Liver (tissue), 9 donors: ENCODE results near the gene LNPK. TPM values are rescaled to one million over a fixed set of nuclear protein-coding genes. Genes with fewer than 3 reads are reported as not detected.

Experiments used
- DNase-seq: peaks from one replicate; pipeline ENCODE4 v3.0.0-alpha.2; 2017; ENCODE audit warnings: low spot score
- H3K27ac ChIP-seq, 2 donors: one replicate each; pipeline ENCODE4 v1.7.0; 2013; ENCODE audit warnings: inconsistent platforms in 2 of 2, low read length in 2 of 2, control low read depth in 1 of 2, low read depth in 1 of 2, mild to moderate bottlenecking in 1 of 2
- H3K27me3 ChIP-seq, 4 donors: one replicate each; pipeline versions ENCODE4 v1.6.1 to v1.7.0; 2013; ENCODE audit warnings: low read length in 3 of 4, inconsistent platforms in 1 of 4, mild to moderate bottlenecking in 1 of 4, moderate library complexity in 1 of 4; ENCODE audit not compliant: control insufficient read depth in 4 of 4, insufficient read depth in 4 of 4
- H3K36me3 ChIP-seq, 4 donors: one replicate each; pipeline versions ENCODE4 v1.6.1 to v1.7.0; 2013; ENCODE audit warnings: low read length in 3 of 4, mild to moderate bottlenecking in 3 of 4, low read depth in 1 of 4, moderate library complexity in 1 of 4; ENCODE audit not compliant: control insufficient read depth in 4 of 4, insufficient read depth in 3 of 4
- H3K4me1 ChIP-seq, 4 donors: one replicate each; pipeline versions ENCODE4 v1.6.1 to v1.7.0; 2013; ENCODE audit warnings: low read length in 3 of 4, mild to moderate bottlenecking in 3 of 4, moderate library complexity in 1 of 4; ENCODE audit not compliant: control insufficient read depth in 4 of 4, insufficient read depth in 4 of 4
- H3K4me3 ChIP-seq, 3 donors: one replicate each; pipeline versions ENCODE4 v1.6.1 to v1.7.0; 2013; ENCODE audit warnings: low read length in 3 of 3, control low read depth in 1 of 3, low read depth in 1 of 3, mild to moderate bottlenecking in 1 of 3
- H3K9ac ChIP-seq, 2 donors: one replicate each; pipeline ENCODE4 v1.7.0; 2013; ENCODE audit warnings: low read length in 2 of 2, mild to moderate bottlenecking in 2 of 2, moderate library complexity in 2 of 2, control low read depth in 1 of 2, low read depth in 1 of 2
- H3K9me3 ChIP-seq, 4 donors: one replicate each; pipeline versions ENCODE4 v1.6.1 to v1.7.0; 2013; ENCODE audit warnings: low read length in 3 of 4; ENCODE audit not compliant: control insufficient read depth in 4 of 4
- EGR1 ChIP-seq, 2 donors: IDR thresholded peaks; 2 replicates each; pipeline ENCODE4 v1.6.1; 2016 to 2018; ENCODE audit warnings: antibody characterized with exemption in 2 of 2, low read depth in 2 of 2
- FOXA1 ChIP-seq: IDR thresholded peaks from 2 replicates; pipeline ENCODE4 v1.6.1; 2016; ENCODE audit warnings: antibody characterized with exemption
- FOXA2 ChIP-seq: IDR thresholded peaks from 2 replicates; pipeline ENCODE4 v1.6.1; 2016; ENCODE audit warnings: antibody characterized with exemption
- GABPA ChIP-seq, 2 donors: IDR thresholded peaks in 1 of 2; conservative IDR thresholded peaks in 1 of 2; 2 replicates each; pipeline ENCODE4 v1.6.1; 2016; ENCODE audit warnings: antibody characterized with exemption in 2 of 2, mild to moderate bottlenecking in 1 of 2, moderate library complexity in 1 of 2
- HNF4A ChIP-seq, 2 donors: conservative IDR thresholded peaks; 2 replicates each; pipeline ENCODE4 v1.6.1; 2016; ENCODE audit warnings: antibody characterized with exemption in 2 of 2, mild to moderate bottlenecking in 2 of 2
- HNF4G ChIP-seq: IDR thresholded peaks from 2 replicates; pipeline ENCODE4 v1.6.1; 2016; ENCODE audit warnings: antibody characterized with exemption
- JUND ChIP-seq, 2 donors: IDR thresholded peaks; 2 replicates each; pipeline ENCODE4 v1.6.1; 2016; ENCODE audit warnings: antibody characterized with exemption in 2 of 2
- NR2F2 ChIP-seq: IDR thresholded peaks from 2 replicates; pipeline ENCODE4 v1.6.1; 2016; ENCODE audit warnings: antibody characterized with exemption
- RAD21 ChIP-seq, 2 donors: IDR thresholded peaks; 2 replicates each; pipeline ENCODE4 v1.6.1; 2016; ENCODE audit warnings: antibody characterized with exemption in 2 of 2, mild to moderate bottlenecking in 2 of 2
- RXRA ChIP-seq, 2 donors: IDR thresholded peaks; 2 replicates each; pipeline ENCODE4 v1.6.1; 2017 to 2018; ENCODE audit warnings: antibody characterized with exemption in 2 of 2, mild to moderate bottlenecking in 1 of 2
- SP1 ChIP-seq: IDR thresholded peaks from 2 replicates; pipeline ENCODE4 v1.6.1; 2018; ENCODE audit warnings: antibody characterized with exemption, mild to moderate bottlenecking
- YY1 ChIP-seq: IDR thresholded peaks from 2 replicates; pipeline ENCODE4 v1.6.1; 2016; ENCODE audit warnings: antibody characterized with exemption, mild to moderate bottlenecking
- WGBS: extraction: QIAGEN DNeasy Blood & Tissue Kit; methylation state at CpG from one replicate; pipeline ENCODE4 v1.1.7; 2013; 5-methylcytosine and 5-hydroxymethylcytosine counted together
- polyA plus RNA-seq, 2 donors: library from polyadenylated mRNA; stranded (reverse) in 1 of 2; unstranded in 1 of 2; fragments of 200-250 nt in 1 of 2; fragments of >200 nt in 1 of 2; fragmentation: Nextera tagmentation in 1 of 2; extraction: Ambion mirVana in 1 of 2; gene quantifications; one replicate each; pipeline versions ENCODE4 v1.2.1 to v1.2.3, GENCODE V29; 2013 to 2015
- total RNA-seq, 2 donors: library from RNA; depleted of rRNA; stranded (reverse); fragments of >200 nt; gene quantifications; one replicate each; pipeline ENCODE4 v1.2.3, GENCODE V29; 2014
- TF ChIP-seq, protein P1 (sequence below): IDR thresholded peaks from 2 replicates; pipeline ENCODE4 v1.6.1; 2016; ENCODE audit warnings: antibody characterized with exemption
- TF ChIP-seq, protein P2 (sequence below): IDR thresholded peaks from 2 replicates; pipeline ENCODE4 v1.6.1; 2016; ENCODE audit warnings: antibody characterized with exemption
- TF ChIP-seq, protein P3 (sequence below): IDR thresholded peaks from 2 replicates; pipeline ENCODE4 v1.6.1; 2016; ENCODE audit warnings: antibody characterized with exemption
- TF ChIP-seq, protein P4 (sequence below): fragments of 150-350 bp; IDR thresholded peaks from 2 replicates; pipeline ENCODE4 v1.5.1; 2017; ENCODE audit warnings: improper control_type of control experiment, low read depth, low read length; ENCODE audit not compliant: missing input control
- TF ChIP-seq, protein P5 (sequence below): IDR thresholded peaks from 2 replicates; pipeline ENCODE4 v1.6.1; 2016; ENCODE audit warnings: antibody characterized with exemption, mild to moderate bottlenecking
- donor health status: healthy.
- donor health status: healthy.
- donor health status: healthy.
- donor health status: healthy.
- donor health status: healthy.

LNPK gene
- total and polyA plus RNA-seq, 4 donors: 5.5 to 25.2 (median 11.5) TPM

DNA sequence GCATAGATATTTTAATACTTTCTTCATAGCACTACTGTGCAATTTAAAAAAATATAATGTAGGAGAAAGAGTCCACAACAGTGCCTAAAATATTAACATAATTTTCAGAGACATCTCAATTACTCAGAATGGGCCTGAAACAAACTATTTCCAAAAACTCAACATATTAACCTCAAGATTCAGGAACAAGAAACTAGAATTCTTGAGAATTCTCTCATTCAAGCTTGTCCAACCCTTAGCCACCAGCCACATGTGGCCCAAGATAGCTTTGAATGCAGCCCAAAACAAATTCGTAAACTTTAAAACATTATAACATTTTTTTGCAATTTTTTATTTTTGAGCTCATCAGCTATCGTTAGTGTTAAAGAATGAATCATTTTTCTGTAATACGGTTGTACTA lies 35.2 kb downstream of the LNPK start (continued):
- TF ChIP-seq, protein P1, sequence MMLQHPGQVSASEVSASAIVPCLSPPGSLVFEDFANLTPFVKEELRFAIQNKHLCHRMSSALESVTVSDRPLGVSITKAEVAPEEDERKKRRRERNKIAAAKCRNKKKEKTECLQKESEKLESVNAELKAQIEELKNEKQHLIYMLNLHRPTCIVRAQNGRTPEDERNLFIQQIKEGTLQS: no peak
- TF ChIP-seq NR2F2: no peak
- TF ChIP-seq, protein P2, sequence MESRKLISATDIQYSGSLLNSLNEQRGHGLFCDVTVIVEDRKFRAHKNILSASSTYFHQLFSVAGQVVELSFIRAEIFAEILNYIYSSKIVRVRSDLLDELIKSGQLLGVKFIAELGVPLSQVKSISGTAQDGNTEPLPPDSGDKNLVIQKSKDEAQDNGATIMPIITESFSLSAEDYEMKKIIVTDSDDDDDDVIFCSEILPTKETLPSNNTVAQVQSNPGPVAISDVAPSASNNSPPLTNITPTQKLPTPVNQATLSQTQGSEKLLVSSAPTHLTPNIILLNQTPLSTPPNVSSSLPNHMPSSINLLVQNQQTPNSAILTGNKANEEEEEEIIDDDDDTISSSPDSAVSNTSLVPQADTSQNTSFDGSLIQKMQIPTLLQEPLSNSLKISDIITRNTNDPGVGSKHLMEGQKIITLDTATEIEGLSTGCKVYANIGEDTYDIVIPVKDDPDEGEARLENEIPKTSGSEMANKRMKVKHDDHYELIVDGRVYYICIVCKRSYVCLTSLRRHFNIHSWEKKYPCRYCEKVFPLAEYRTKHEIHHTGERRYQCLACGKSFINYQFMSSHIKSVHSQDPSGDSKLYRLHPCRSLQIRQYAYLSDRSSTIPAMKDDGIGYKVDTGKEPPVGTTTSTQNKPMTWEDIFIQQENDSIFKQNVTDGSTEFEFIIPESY: no peak
- no peak for TF ChIP-seq YY1
- no peak for TF ChIP-seq JUND (IDR thresholded peaks at IDR 0.05)

DNA sequence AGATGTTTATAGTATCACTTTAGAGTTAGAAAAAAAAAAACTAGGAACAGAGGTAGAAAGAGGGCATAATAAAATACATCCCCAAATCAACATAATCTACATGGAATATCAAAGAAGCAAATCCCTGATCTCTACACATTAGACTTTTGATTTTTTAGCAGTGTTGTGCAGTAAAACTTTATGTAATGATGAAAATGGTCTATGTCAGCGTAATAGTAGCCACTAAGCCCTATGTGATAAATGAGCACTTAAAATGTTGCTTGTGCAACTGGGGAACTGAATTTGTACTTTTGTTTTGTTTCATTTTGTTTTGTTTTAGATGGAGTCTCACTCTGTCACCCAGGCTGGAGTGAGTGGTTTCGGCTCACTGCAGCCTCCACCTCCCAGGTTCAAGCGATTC lies 36.3 kb downstream of the LNPK start:
- Histone ChIP-seq H3K27me3 (no peaks in the 10 kb centered on the region), H3K4me3 (no peak overlapping the region), H3K9me3 (no peaks in the 10 kb centered on the region), H3K27ac (no peak overlapping the region), H3K9ac (no peak overlapping the region), H3K36me3 (peaks cover 0 to 10% (median under 1%) of the 10 kb centered on the region in 4 donors), H3K4me1 (no peaks in the 10 kb centered on the region)
- 98% methylated on average over 3 of the region's 3 CpGs for WGBS
- no peak for DNase-seq
- TF ChIP-seq SP1: no peak
- TF ChIP-seq HNF4G: no peak
- no peak for TF ChIP-seq RXRA (IDR thresholded peaks at IDR 0.05)
- TF ChIP-seq, protein P3, sequence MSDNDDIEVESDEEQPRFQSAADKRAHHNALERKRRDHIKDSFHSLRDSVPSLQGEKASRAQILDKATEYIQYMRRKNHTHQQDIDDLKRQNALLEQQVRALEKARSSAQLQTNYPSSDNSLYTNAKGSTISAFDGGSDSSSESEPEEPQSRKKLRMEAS: no peak
- TF ChIP-seq FOXA2: no peak
- no peak for TF ChIP-seq HNF4A (conservative IDR thresholded peaks at IDR 0.05)
- no peak for TF ChIP-seq RAD21 (IDR thresholded peaks at IDR 0.05)
- no peak for TF ChIP-seq GABPA (IDR thresholded peaks at IDR 0.05 in 1 of 2, conservative IDR thresholded peaks at IDR 0.05 in 1 of 2)
- TF ChIP-seq, protein P4, sequence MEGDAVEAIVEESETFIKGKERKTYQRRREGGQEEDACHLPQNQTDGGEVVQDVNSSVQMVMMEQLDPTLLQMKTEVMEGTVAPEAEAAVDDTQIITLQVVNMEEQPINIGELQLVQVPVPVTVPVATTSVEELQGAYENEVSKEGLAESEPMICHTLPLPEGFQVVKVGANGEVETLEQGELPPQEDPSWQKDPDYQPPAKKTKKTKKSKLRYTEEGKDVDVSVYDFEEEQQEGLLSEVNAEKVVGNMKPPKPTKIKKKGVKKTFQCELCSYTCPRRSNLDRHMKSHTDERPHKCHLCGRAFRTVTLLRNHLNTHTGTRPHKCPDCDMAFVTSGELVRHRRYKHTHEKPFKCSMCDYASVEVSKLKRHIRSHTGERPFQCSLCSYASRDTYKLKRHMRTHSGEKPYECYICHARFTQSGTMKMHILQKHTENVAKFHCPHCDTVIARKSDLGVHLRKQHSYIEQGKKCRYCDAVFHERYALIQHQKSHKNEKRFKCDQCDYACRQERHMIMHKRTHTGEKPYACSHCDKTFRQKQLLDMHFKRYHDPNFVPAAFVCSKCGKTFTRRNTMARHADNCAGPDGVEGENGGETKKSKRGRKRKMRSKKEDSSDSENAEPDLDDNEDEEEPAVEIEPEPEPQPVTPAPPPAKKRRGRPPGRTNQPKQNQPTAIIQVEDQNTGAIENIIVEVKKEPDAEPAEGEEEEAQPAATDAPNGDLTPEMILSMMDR: no peak
- no peak for TF ChIP-seq EGR1 (IDR thresholded peaks at IDR 0.05; ENCODE audit: low read depth in 2 of 2)
- TF ChIP-seq, protein P1: no peak
- TF ChIP-seq JUND (IDR thresholded peaks at IDR 0.05): no peak
- no peak for TF ChIP-seq YY1
- TF ChIP-seq, protein P2: no peak
- no peak for TF ChIP-seq NR2F2
- TF ChIP-seq, protein P5, sequence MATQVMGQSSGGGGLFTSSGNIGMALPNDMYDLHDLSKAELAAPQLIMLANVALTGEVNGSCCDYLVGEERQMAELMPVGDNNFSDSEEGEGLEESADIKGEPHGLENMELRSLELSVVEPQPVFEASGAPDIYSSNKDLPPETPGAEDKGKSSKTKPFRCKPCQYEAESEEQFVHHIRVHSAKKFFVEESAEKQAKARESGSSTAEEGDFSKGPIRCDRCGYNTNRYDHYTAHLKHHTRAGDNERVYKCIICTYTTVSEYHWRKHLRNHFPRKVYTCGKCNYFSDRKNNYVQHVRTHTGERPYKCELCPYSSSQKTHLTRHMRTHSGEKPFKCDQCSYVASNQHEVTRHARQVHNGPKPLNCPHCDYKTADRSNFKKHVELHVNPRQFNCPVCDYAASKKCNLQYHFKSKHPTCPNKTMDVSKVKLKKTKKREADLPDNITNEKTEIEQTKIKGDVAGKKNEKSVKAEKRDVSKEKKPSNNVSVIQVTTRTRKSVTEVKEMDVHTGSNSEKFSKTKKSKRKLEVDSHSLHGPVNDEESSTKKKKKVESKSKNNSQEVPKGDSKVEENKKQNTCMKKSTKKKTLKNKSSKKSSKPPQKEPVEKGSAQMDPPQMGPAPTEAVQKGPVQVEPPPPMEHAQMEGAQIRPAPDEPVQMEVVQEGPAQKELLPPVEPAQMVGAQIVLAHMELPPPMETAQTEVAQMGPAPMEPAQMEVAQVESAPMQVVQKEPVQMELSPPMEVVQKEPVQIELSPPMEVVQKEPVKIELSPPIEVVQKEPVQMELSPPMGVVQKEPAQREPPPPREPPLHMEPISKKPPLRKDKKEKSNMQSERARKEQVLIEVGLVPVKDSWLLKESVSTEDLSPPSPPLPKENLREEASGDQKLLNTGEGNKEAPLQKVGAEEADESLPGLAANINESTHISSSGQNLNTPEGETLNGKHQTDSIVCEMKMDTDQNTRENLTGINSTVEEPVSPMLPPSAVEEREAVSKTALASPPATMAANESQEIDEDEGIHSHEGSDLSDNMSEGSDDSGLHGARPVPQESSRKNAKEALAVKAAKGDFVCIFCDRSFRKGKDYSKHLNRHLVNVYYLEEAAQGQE: no peak
- no peak for TF ChIP-seq FOXA1
